Stimulated activated CD8-positive, alpha-beta memory T cell treated with anti-CD3 and anti-CD28 coated beads, Interleukin-4, amount 100 ng/mL, for 4 hours (primary cell): ENCODE data around the gene SURF1.
"Not testable (repeated sequence)": the region's sequence is repeated elsewhere in the genome, so short reads cannot be mapped to it uniquely, and the experiment has no call there.

Experiments
- DNase-seq, 2 donors: peaks; one replicate each; pipeline ENCODE4 v3.0.0-alpha.2; 2020; ENCODE audit warnings: low read depth in 2 of 2, low spot score in 1 of 2

SURF1 gene

GRCh38 chr9:133323991-133324703, 32.1 kb downstream of the SURF1 start:
- no peak for DNase-seq

GRCh38 chr9:133323211-133323610, 33.1 kb downstream of the SURF1 start:
- no peak for DNase-seq

- no peak for DNase-seq
Measured at GRCh38 chr9:133322701-133323100, 33.6 kb downstream of the SURF1 start.

- DNase-seq: no peak
Measured at GRCh38 chr9:133321411-133321935, 34.8 kb downstream of the SURF1 start.

- no peak for DNase-seq
Measured at GRCh38 chr9:133320421-133320881, 35.8 kb downstream of the SURF1 start.

GRCh38 chr9:133317551-133317950, 38.7 kb downstream of the SURF1 start:
- not testable (repeated sequence) for DNase-seq

- DNase-seq: no peak
Measured at GRCh38 chr9:133315997-133316396, 40.3 kb downstream of the SURF1 start.

GRCh38 chr9:133309608-133310007, 46.7 kb downstream of the SURF1 start:
- DNase-seq: no peak

- DNase-seq: no peak
Measured at GRCh38 chr9:133307301-133307700, 49.0 kb downstream of the SURF1 start.

- DNase-seq: no peak
Measured at GRCh38 chr9:133306242-133307204, 49.8 kb downstream of the SURF1 start.

- DNase-seq: no peak
Measured at GRCh38 chr9:133305731-133306130, 50.6 kb downstream of the SURF1 start.

GRCh38 chr9:133304477-133305377, 51.6 kb downstream of the SURF1 start:
- no peak for DNase-seq

GRCh38 chr9:133304158-133304470, 52.2 kb downstream of the SURF1 start:
- DNase-seq: no peak

- DNase-seq: no peak
Measured at GRCh38 chr9:133303266-133304157, 52.8 kb downstream of the SURF1 start.
